Heart right ventricle (tissue), 16 donors: Measurements from ENCODE around the gene ALCAM. TPM values are rescaled to one million over a fixed set of nuclear protein-coding genes. Genes with fewer than 3 reads are reported as not detected.

ENCODE experiments used
- ATAC-seq, 8 donors: fragments of 200-7000 bp; cut with Tn5 transposase; one replicate each; pipeline ENCODE4 v1.9.1; 2020; ENCODE audit warnings: mild to moderate bottlenecking in 8 of 8, moderate library complexity in 8 of 8, moderate number of reproducible peaks in 1 of 8
- DNase-seq, 2 donors: peaks; one replicate each; pipeline ENCODE4 v3.0.0-alpha.2; 2020
- H3K27ac ChIP-seq, 10 donors: fragments of 200-600 bp; sonication (generic) in 2 of 10; one replicate each; pipeline versions ENCODE4 v1.5.0 to v1.8.0; 2020 to 2022; ENCODE audit warnings: mild to moderate bottlenecking in 3 of 10
- H3K27me3 ChIP-seq, 7 donors: fragments of 200-600 bp; one replicate each; pipeline ENCODE4 v1.8.0; 2021 to 2022; ENCODE audit warnings: mild to moderate bottlenecking in 2 of 7
- H3K36me3 ChIP-seq, 9 donors: fragments of 200-600 bp; sonication (generic) in 1 of 9; one replicate each; pipeline versions ENCODE4 v1.5.0 to v1.8.0; 2020 to 2022; ENCODE audit warnings: mild to moderate bottlenecking in 2 of 9
- H3K4me1 ChIP-seq, 9 donors: fragments of 200-600 bp; sonication (generic) in 1 of 9; one replicate each; pipeline versions ENCODE4 v1.5.0 to v1.8.0; 2020 to 2022; ENCODE audit warnings: mild to moderate bottlenecking in 4 of 9
- H3K4me3 ChIP-seq, 10 donors: fragments of 200-600 bp; sonication (generic) in 2 of 10; one replicate each; pipeline versions ENCODE4 v1.5.0 to v1.8.0; 2020 to 2022; ENCODE audit warnings: mild to moderate bottlenecking in 7 of 10, moderate library complexity in 2 of 10
- H3K9me3 ChIP-seq, 11 donors: fragments of 200-600 bp in 10 of 11; sonication (generic) in 2 of 11; one replicate each; pipeline versions ENCODE4 v1.5.0 to v1.8.0; 2013 to 2022; ENCODE audit warnings: mild to moderate bottlenecking in 2 of 11, control low read depth in 1 of 11, moderate library complexity in 1 of 11
- CTCF ChIP-seq, 9 donors: fragments of 200-600 bp; sonication (generic) in 2 of 9; IDR thresholded peaks; one replicate each; pipeline versions ENCODE4 v1.5.0 to v1.8.0; 2021 to 2022; ENCODE audit warnings: antibody characterized with exemption in 9 of 9, mild to moderate bottlenecking in 5 of 9, moderate library complexity in 1 of 9
- WGBS, 2 donors: extraction: QIAGEN DNeasy Blood & Tissue Kit; methylation state at CpG; one replicate each; pipeline ENCODE4 v1.1.7; 2013; ENCODE audit warnings: inconsistent platforms in 1 of 2; 5-methylcytosine and 5-hydroxymethylcytosine counted together
- intact Hi-C, 10 donors: fragments of 100-400 bp; cut with DNase I; formaldehyde crosslinking; loops; one replicate each; pipeline versions ENCODE4 v1.11.1 to v1.14.2; 2022
- polyA plus RNA-seq, 2 donors: library from polyadenylated mRNA; stranded (reverse); fragments of 200-250 nt; gene quantifications; one replicate each; pipeline ENCODE4 v1.2.3, GENCODE V29; 2013
- total RNA-seq, 10 donors: library from RNA; stranded (reverse); fragmentation: NEBNext Ultra II Directional in 3 of 10; extraction: Animal tissue kit (Norgen Biotek cat#: 25700) in 3 of 10; gene quantifications; one replicate each; pipeline versions ENCODE4 v1.2.1 to v1.2.4, GENCODE V29; 2021 to 2023
- donor health status: Arrhythmogenic right ventricular cardiomyopathy.
- donor health status: ischemic (EF 13 %, LVEDD 7.1; RV severe dilation, severe dysfunction).
- donor health status: healthy with polysubstance abuse.
- donor health status: DM: no; HTN: yes; CAD: no.
- donor health status: DM: no; HTN: no; CAD: no.
- donor health status: ischemic (EF 25% LVEDD 6.9; RV normal size, moderate dysfunction).
- donor health status: ischemic (EF 25% LVEDD 5.7; RV mildly dilated, moderate dysfunction).
- donor health status: healthy.
- donor health status: DM: yes; HTN: yes; CAD: no.
- donor health status: Ischemic cardiomyopathy.
- donor health status: ischemic (EF 35%, LVEDD 5.7; RV mildly dilated, moderate dysfunction).
- donor health status: nonischemic (EF 11% LVEDD 7.7; RV severe dilation, severe dysfunction).
- donor health status: DM: yes; HTN: yes; CAD: no.
- donor health status: PGD.
- donor health status: ischemic (EF 29% LVEDD 5.4; RV normal size, mild dysfunction).
- donor health status: nonischemic (EF 23%, LVEDD 6.1; RV moderate dilation, normal function).

ALCAM gene
- total and polyA plus RNA-seq, 12 donors = 1.3 to 23.9 (median 3.6) TPM

GRCh38 chr3:105424412-105425152 is 57.9 kb downstream of the ALCAM start:
- Histone ChIP-seq H3K9me3 (no peaks in the 10 kb centered on the region), H3K27me3 (no peaks in the 10 kb centered on the region), H3K4me1 (no peaks in the 10 kb centered on the region), H3K27ac (no peak overlapping the region), H3K36me3 (no peaks in the 10 kb centered on the region), H3K4me3 (no peak overlapping the region)
- ATAC-seq (no peak), DNase-seq (no peak)
- intact Hi-C loops = no loop called here
- no peak for TF ChIP-seq CTCF (IDR thresholded peaks at IDR 0.05)
- WGBS, 2 donors = 48 to 100% methylated on average over 2 of the region's 2 CpGs

GRCh38 chr3:105425153-105425502 is 58.4 kb downstream of the ALCAM start:
- intact Hi-C loops = no loop called here
- DNase-seq (no peak), ATAC-seq (no peak)
- Histone ChIP-seq H3K27me3 (no peaks in the 10 kb centered on the region), H3K4me3 (no peak overlapping the region), H3K9me3 (no peaks in the 10 kb centered on the region), H3K36me3 (no peaks in the 10 kb centered on the region), H3K27ac (no peak overlapping the region), H3K4me1 (no peaks in the 10 kb centered on the region)
- 60 to 81% methylated on average over 4 of the region's 4 CpGs for WGBS, 2 donors
- TF ChIP-seq CTCF (IDR thresholded peaks at IDR 0.05) = no peak

DNA sequence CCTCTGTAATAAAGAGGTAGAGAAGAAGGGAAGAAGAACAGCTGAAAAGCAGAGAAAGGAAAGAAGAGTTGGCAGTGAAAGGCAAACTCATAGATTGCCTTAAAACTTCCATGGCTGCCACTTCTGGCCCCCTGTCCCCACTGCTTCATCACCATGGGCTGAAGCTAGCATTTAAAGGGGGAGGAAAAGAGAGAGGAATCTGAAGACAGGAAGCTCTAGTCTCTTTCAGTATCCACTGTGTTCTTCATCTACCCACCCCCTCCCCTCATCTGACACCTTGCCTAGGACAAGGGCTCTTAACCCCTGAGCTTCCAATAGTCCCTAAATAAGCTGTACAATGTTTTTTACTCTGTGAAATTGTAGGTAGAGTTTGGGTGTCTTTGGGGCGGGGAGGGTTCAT is 60.6 kb downstream of the ALCAM start:
- no peaks in the 10 kb centered on the region for H3K27me3 ChIP-seq
- TF ChIP-seq CTCF (IDR thresholded peaks at IDR 0.05) = no peak
- H3K27ac ChIP-seq = no peak overlapping the region
- DNase-seq = no peak
- no peak for ATAC-seq
- H3K9me3 ChIP-seq = no peaks in the 10 kb centered on the region
- H3K36me3 ChIP-seq = no peaks in the 10 kb centered on the region
- H3K4me1 ChIP-seq = peaks cover 0 to 6% (median 0%) of the 10 kb centered on the region in 9 donors
- no peak overlapping the region for H3K4me3 ChIP-seq
- intact Hi-C loops = no loop called here
- 96 to 97% methylated on average over 1 of the region's 1 CpG for WGBS, 2 donors

DNA sequence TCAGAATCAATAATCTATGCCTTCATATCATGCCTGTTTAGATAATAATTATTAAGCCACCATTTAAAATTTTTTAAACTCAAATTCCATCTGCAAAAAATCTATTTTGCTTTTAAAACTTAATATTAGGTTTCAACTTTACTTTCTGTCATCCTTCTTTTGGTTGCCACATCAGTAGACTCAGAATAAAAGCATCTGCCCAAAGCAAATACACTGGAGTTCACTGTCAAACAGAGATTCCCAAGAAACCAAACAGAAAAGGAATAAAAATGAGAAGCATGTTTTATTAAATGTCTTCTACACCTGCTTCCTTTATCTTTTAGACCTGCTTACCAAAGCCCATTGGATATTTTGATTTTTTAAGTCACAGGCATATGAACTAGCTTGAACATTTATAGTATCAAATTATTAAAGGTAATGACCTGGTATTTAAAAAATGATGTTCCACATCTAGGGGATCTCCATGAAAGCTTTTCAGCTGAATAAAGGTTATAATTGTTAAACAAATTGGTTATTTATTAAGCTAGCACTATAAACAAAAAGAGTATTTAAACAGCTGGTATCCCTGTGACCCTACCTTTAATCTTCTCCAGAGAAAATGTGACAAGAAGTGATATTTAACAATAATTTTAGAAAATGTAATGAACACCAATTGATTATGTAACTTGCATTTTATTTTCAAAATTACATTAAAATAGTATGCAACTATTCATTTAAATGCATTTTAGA is 62.5 kb downstream of the ALCAM start:
- ATAC-seq = no peak
- intact Hi-C loops = no loop called here
- Histone ChIP-seq H3K9me3 (no peaks in the 10 kb centered on the region), H3K27me3 (no peaks in the 10 kb centered on the region), H3K4me3 (no peak overlapping the region), H3K36me3 (no peaks in the 10 kb centered on the region), H3K4me1 (peaks cover 0 to 6% (median 0%) of the 10 kb centered on the region in 9 donors), H3K27ac (no peak overlapping the region)
- no peak for TF ChIP-seq CTCF (IDR thresholded peaks at IDR 0.05)
- DNase-seq = no peak
